NCI-H524 (cell line): ENCODE measurements around the gene MS4A8.

Experiments used
- DNase-seq, 2 experiments: peaks; one replicate each; lab custom pipeline; 2025; lab: John Stamatoyannopoulos, UW

The MS4A8 gene

GRCh38 chr11:60764879-60765278 lies 65.5 kb downstream of the MS4A8 start:
- no peak for DNase-seq

- no peak for DNase-seq
Observed at GRCh38 chr11:60765355-60765754, 65.9 kb downstream of the MS4A8 start.
